NCI-H2107 treated with DMSO at 0.1 percent for 48 hours (cell line): ENCODE results near the gene RASSF6.
A peak's percentile ranks its signal among the peaks of the same experiment; 100 is the strongest.
"Not testable (repeated sequence)": the region's sequence is repeated elsewhere in the genome, so short reads cannot be mapped to it uniquely, and the experiment has no call there.

Experiments used
- DNase-seq: peaks from one replicate; lab custom pipeline; 2025; ENCODE audit not compliant: unreplicated experiment; lab: John Stamatoyannopoulos, UW

Gene RASSF6

GRCh38 chr4:73620115-73620792, at the start of gene RASSF6:
RASSF6 (minus strand) TSS chr4:73620436; CDS start chr4:73611795, 8,641 bp downstream.
- peak; percentile 80 for DNase-seq

- DNase-seq: no peak
Measured at GRCh38 chr4:73669410-73670183, 49.4 kb upstream of the RASSF6 start.

- peak; percentile 74 for DNase-seq
Measured at GRCh38 chr4:73668782-73669201, 48.6 kb upstream of the RASSF6 start.

GRCh38 chr4:73665924-73666323, 45.7 kb upstream of the RASSF6 start:
- DNase-seq: not testable (repeated sequence)

GRCh38 chr4:73664470-73664869, 44.2 kb upstream of the RASSF6 start:
- no peak for DNase-seq

GRCh38 chr4:73663576-73663975, 43.3 kb upstream of the RASSF6 start:
- DNase-seq: no peak

- peak; percentile 58 for DNase-seq
Measured at GRCh38 chr4:73662709-73663546, 42.7 kb upstream of the RASSF6 start.

GRCh38 chr4:73661646-73662119, 41.4 kb upstream of the RASSF6 start:
- no peak for DNase-seq

- DNase-seq: no peak
Measured at GRCh38 chr4:73660808-73661207, 40.6 kb upstream of the RASSF6 start.

- DNase-seq: peak; percentile 56
Measured at GRCh38 chr4:73653695-73654106, 33.5 kb upstream of the RASSF6 start.

- DNase-seq: peak; percentile 13
Measured at GRCh38 chr4:73650250-73650649, 30.0 kb upstream of the RASSF6 start.

- DNase-seq: peak; percentile 91
Measured at GRCh38 chr4:73648478-73648877, 28.2 kb upstream of the RASSF6 start.

GRCh38 chr4:73646117-73646516, 25.9 kb upstream of the RASSF6 start:
- no peak for DNase-seq

GRCh38 chr4:73631565-73632226, 11.5 kb upstream of the RASSF6 start:
- peak; percentile 18 for DNase-seq

- not testable (repeated sequence) for DNase-seq
Measured at GRCh38 chr4:73628834-73629233, 8.6 kb upstream of the RASSF6 start.

GRCh38 chr4:73621357-73621756, 1.1 kb upstream of the RASSF6 start:
- no peak for DNase-seq

- DNase-seq: peak; percentile 68
Measured at GRCh38 chr4:73619346-73619745, 890 bp downstream of the RASSF6 start.

- DNase-seq: no peak
Measured at GRCh38 chr4:73617256-73617655, 3.0 kb downstream of the RASSF6 start.

GRCh38 chr4:73615613-73616012, 4.6 kb downstream of the RASSF6 start:
- peak; percentile 43 for DNase-seq

- no peak for DNase-seq
Measured at GRCh38 chr4:73614311-73614867, 5.8 kb downstream of the RASSF6 start.
